K562 (cell line): ENCODE results near the gene TUBB1. TPM values are rescaled to one million over a fixed set of nuclear protein-coding genes. Genes with fewer than 3 reads are reported as not detected.

Source experiments
- ATAC-seq: fragments of 200-7000 bp; cut with Tn5 transposase; 3 replicates; pipeline ENCODE4 v1.9.1; 2020; ENCODE audit warnings: moderate library complexity
- BruUV-seq: library from RNA; stranded (reverse); fragments of 400-500 nt; replicated peaks from 2 replicates; lab custom pipeline; 2021; lab: Mats Ljungman, UMichigan
- CTCF ChIA-PET: fragments of 300-600 bp; formaldehyde crosslinking; extraction: SDS; loops from one replicate; lab custom pipeline; 2021; ENCODE audit warnings: low intra/inter-chr PET ratio; lab: Yijun Ruan, JAX
- POLR2A ChIA-PET: fragments of 300-600, 350-650 bp; sonication (Branson Sonifier 250); formaldehyde crosslinking; extraction: SDS; loops from one replicate; lab custom pipeline; 2021; ENCODE audit warnings: antibody characterized with exemption, inconsistent platforms; lab: Yijun Ruan, JAX
- DNase-seq, 4 experiments: peaks; one replicate each; pipeline versions ENCODE4 v3.0.0 to v3.0.0-alpha.2; 2011 to 2018; ENCODE audit warnings: low spot score in 3 of 4, mixed read lengths in 3 of 4; ENCODE audit errors: extremely low read depth in 1 of 4
- FAIRE-seq: peaks from 2 replicates; lab custom pipeline; 2011; peaks lifted over from hg19 to GRCh38; lab: Jason Lieb, UNC
- H2AFZ ChIP-seq: 2 replicates; pipeline ENCODE4 v1.6.0; 2011; ENCODE audit warnings: low read depth, low read length, control low read depth, inconsistent platforms
- H3K27ac ChIP-seq: fragments of 200-600 bp; 3 replicates; pipeline ENCODE4 v1.8.0; 2011; ENCODE audit warnings: low read depth, mild to moderate bottlenecking, control low read depth, inconsistent platforms, low read length, moderate library complexity, mixed read lengths; ENCODE audit errors: extremely low read depth
- H3K27me3 ChIP-seq, 2 experiments: fragments of 300-600 bp in 1 of 2; 2 replicates in 1 of 2; 3 replicates in 1 of 2; pipeline versions ENCODE4 v1.6.0 to v1.8.0; 2011; ENCODE audit warnings: inconsistent platforms in 2 of 2, low read length in 2 of 2, mild to moderate bottlenecking in 1 of 2, mixed read lengths in 1 of 2, moderate library complexity in 1 of 2; ENCODE audit not compliant: control insufficient read depth in 2 of 2, insufficient read depth in 2 of 2
- H3K36me3 ChIP-seq: fragments of 300-600 bp; 3 replicates; pipeline ENCODE4 v1.8.0; 2011; ENCODE audit warnings: mild to moderate bottlenecking, low read length, inconsistent platforms; ENCODE audit not compliant: control insufficient read depth, insufficient read depth
- H3K4me1 ChIP-seq, 2 experiments: fragments of 200-600 bp in 1 of 2; replicated peaks in 1 of 2; 2 replicates in 1 of 2; 3 replicates in 1 of 2; pipeline versions ENCODE4 v1.5.1 to v1.8.0; 2011; ENCODE audit warnings: inconsistent platforms in 2 of 2, low read length in 2 of 2, mild to moderate bottlenecking in 1 of 2, mixed read lengths in 1 of 2, moderate library complexity in 1 of 2; ENCODE audit not compliant: control insufficient read depth in 2 of 2, insufficient read depth in 2 of 2
- H3K4me2 ChIP-seq: 2 replicates; pipeline ENCODE4 v1.6.1; 2011; ENCODE audit warnings: low read length, control low read depth, inconsistent platforms, mixed read lengths; ENCODE audit not compliant: insufficient read depth
- H3K4me3 ChIP-seq: fragments of 200-600 bp; sonication (generic), shearing (Covaris generic); 2 replicates; pipeline ENCODE4 v1.5.1; 2016; ENCODE audit warnings: control low read depth, inconsistent platforms
- H3K79me2 ChIP-seq: fragments of 200-600 bp; 3 replicates; pipeline ENCODE4 v1.8.0; 2011; ENCODE audit warnings: low read length, inconsistent platforms; ENCODE audit not compliant: control insufficient read depth, insufficient read depth
- H3K9ac ChIP-seq, 2 experiments: 2 replicates each; pipeline versions ENCODE4 v1.6.0 to v1.6.1; 2011; ENCODE audit warnings: low read depth in 2 of 2, low read length in 2 of 2, control low read depth in 1 of 2, inconsistent platforms in 1 of 2, mild to moderate bottlenecking in 1 of 2, mixed read lengths in 1 of 2; ENCODE audit not compliant: insufficient read depth in 1 of 2
- H3K9me1 ChIP-seq: one replicate; pipeline ENCODE4 v1.6.0; 2011; ENCODE audit warnings: inconsistent platforms, mild to moderate bottlenecking, low read length, moderate library complexity; ENCODE audit not compliant: control insufficient read depth, insufficient read depth
- H3K9me3 ChIP-seq: replicated peaks from 2 replicates; pipeline ENCODE4 v1.5.1; 2011; ENCODE audit warnings: low read depth, low read length, inconsistent platforms; ENCODE audit not compliant: control insufficient read depth, insufficient read depth
- H4K20me1 ChIP-seq: replicated peaks from 2 replicates; pipeline ENCODE4 v1.6.1; 2011; ENCODE audit warnings: low read length, inconsistent platforms, mixed read lengths; ENCODE audit not compliant: control insufficient read depth, insufficient read depth
- CHD7 ChIP-seq: fragments of 200-600 bp; sonication (generic); IDR thresholded peaks from one replicate; pipeline ENCODE4 v1.6.1; 2012; ENCODE audit warnings: mild to moderate bottlenecking, low read depth, low read length, inconsistent platforms
- HNRNPUL1 ChIP-seq: fragments of 200-400 bp; formaldehyde crosslinking; IDR thresholded peaks from 2 replicates; pipeline ENCODE4 v1.6.1; 2017; ENCODE audit warnings: low read length
- MEF2D ChIP-seq: conservative IDR thresholded peaks from 2 replicates; pipeline ENCODE4 v1.6.1; 2016; ENCODE audit warnings: low read depth, missing genetic modification characterization, missing compliant biosample characterization
- NR3C1 ChIP-seq: sonication (generic); formaldehyde crosslinking; IDR thresholded peaks from 2 replicates; pipeline ENCODE4 v1.8.1; 2022; ENCODE audit warnings: missing genetic modification reagents
- WGBS: fragments of 100-300 bp; shearing (Covaris generic); methylation state at CpG from one replicate; pipeline ENCODE4 v1.1.6; 2016; ENCODE audit warnings: low coverage, mixed read lengths; ENCODE audit not compliant: insufficient coverage; ENCODE audit errors: missing lambda C conversion rate; 5-methylcytosine and 5-hydroxymethylcytosine counted together
- in situ Hi-C: fragments of 300-500 bp; cut with MboI; formaldehyde crosslinking; loops from 4 replicates; pipeline ENCODE4 v1.15.0; 2018; ENCODE audit warnings: inconsistent platforms, mixed read lengths
- intact Hi-C: fragments of 100-400 bp; cut with micrococcal nuclease; formaldehyde crosslinking; loops from 2 replicates; pipeline ENCODE4 v1.14.2; 2022
- polyA plus RNA-seq, 8 experiments: library from polyadenylated mRNA; depleted of rRNA in 4 of 8; stranded (reverse) in 5 of 8; unstranded in 3 of 8; fragments of >200 nt; fragmentation: Nextera tagmentation in 2 of 8; fragmentation: Illumina TruSeq in 1 of 8; extraction: Ambion mirVana in 2 of 8; extraction: Trizol in 1 of 8; gene quantifications; 2 replicates each; pipeline versions ENCODE4 v1.2.1 to v1.2.3, GENCODE V29; 2011 to 2014; ENCODE audit warnings: inconsistent platforms in 1 of 8, missing spikeins in 1 of 8
- total RNA-seq, 7 experiments: library from RNA; depleted of rRNA in 6 of 7; stranded (reverse); fragments of >200 nt in 6 of 7; fragmentation: Illumina TruSeq in 2 of 7; extraction: Trizol in 2 of 7; gene quantifications; 2 replicates each; pipeline versions ENCODE4 v1.2.1 to v1.2.3, GENCODE V29; 2011 to 2021; ENCODE audit warnings: low replicate concordance in 1 of 7

The TUBB1 gene
- total and polyA plus RNA-seq, 9 of the 15 experiments (the other 6 are each of a cell fraction or from before 2014, with no cell fraction given), result 1.5 to 3.9 (median 2.4) TPM

GRCh38 chr20:59013031-59013951 is 5.9 kb upstream of the TUBB1 start:
- Histone ChIP-seq H2AFZ (peak overlapping the region; percentile 54; the same call in 1 of the 2 replicates), H3K4me1 (peaks cover 78 to 88% of the 10 kb centered on the region in 2 experiments), H3K36me3 (peaks cover 3% of the 10 kb centered on the region; the same call in 1 of the 3 replicates), H3K4me3 (no peak overlapping the region), H3K4me2 (peak overlapping the region; percentile 44; the same call in 1 of the 2 replicates), H4K20me1 (no peaks in the 10 kb centered on the region), H3K9me1 (no peaks in the 10 kb centered on the region), H3K79me2 (no peaks in the 10 kb centered on the region), H3K27ac (0 out of 3 replicates have a peak overlapping the region, but pooled peaks have one; percentile 9), H3K9me3 (no peaks in the 10 kb centered on the region), H3K27me3 (no peaks in the 10 kb centered on the region), H3K9ac (peak overlapping the region in 1 of 2 experiments; percentile 54; a peak in 1 of 4 replicates)
- POLR2A ChIA-PET, result interaction anchor here (1.4 kb wide), 1 partner anchor 19 kb away, joined by 3 read pairs; the partner anchor contains the start of gene ATP5F1E
- FAIRE-seq (no peak), DNase-seq (no peak), ATAC-seq (no peak)
- CTCF ChIA-PET, result no interaction called here
- TF ChIP-seq CHD7 (no peak), MEF2D (0 out of 2 replicates have a peak, but pooled peaks have one; percentile 18), NR3C1 (CRISPR knock-in tag) (no peak), HNRNPUL1 (no peak)
- in situ Hi-C loops (no loop called here), intact Hi-C loops (no loop called here)
- 71% methylated on average over 17 of the region's 17 CpGs for WGBS
- BruUV-seq, result no TSS peak
